Left forelimb (tissue), 1 donor: ENCODE measurements around the gene GTF2I.
"Not testable (repeated sequence)": the region's sequence is repeated elsewhere in the genome, so short reads cannot be mapped to it uniquely, and the experiment has no call there.

ENCODE experiments used
- DNase-seq: peaks from one replicate; pipeline ENCODE4 v3.0.0-alpha.2; 2018; ENCODE audit warnings: low spot score

The GTF2I gene

GRCh38 chr7:74717889-74718288 is 60.4 kb downstream of the GTF2I start:
- DNase-seq = no peak

- no peak for DNase-seq
These were observed 60.8 kb downstream of the GTF2I start for GRCh38 chr7:74718336-74718735.

DNA sequence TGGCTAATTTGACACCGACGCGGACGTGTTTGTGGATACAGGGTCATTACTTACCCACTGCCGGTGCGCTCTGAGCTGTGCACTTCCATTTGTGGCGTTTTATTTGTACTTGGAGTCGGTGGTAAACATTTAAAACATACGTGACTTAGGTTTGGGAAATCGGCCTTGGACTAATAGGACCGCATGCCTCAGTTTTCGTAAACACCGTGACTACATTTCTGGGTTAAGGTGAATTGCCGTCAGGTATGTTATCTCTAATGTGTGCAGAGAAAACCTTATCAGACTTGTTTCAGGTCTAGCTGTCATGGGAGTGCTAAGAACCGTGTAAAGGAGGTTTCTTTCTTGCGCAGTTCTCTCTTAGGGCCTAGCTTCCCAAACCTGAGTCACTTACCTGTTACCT is 64.6 kb downstream of the GTF2I start:
- DNase-seq = no peak

DNA sequence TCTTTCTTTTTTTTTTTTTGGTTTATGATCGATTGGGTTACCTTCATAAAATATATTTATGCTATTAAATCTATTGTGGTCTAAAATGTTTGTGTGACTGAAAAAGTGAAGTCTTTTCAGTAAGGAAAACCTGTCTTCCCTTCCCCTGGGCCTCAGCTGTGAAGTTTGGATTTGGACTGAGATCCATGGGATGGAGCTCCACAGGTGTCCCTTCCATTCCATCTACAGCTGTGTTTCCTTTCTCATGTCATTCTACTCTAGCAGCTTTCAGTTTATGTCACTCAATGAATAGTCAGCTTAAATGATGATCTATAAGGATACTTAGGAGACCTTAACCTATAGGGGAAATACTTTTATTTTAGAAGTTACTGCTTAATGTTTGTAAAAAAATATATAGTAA is 68.3 kb downstream of the GTF2I start:
- no peak for DNase-seq

- DNase-seq = no peak
These were observed 69.0 kb downstream of the GTF2I start for GRCh38 chr7:74726309-74727101.

GRCh38 chr7:74728686-74729085 is 71.2 kb downstream of the GTF2I start:
- DNase-seq = not testable (repeated sequence)

GRCh38 chr7:74730186-74730585 is 72.7 kb downstream of the GTF2I start:
- DNase-seq = not testable (repeated sequence)

DNA sequence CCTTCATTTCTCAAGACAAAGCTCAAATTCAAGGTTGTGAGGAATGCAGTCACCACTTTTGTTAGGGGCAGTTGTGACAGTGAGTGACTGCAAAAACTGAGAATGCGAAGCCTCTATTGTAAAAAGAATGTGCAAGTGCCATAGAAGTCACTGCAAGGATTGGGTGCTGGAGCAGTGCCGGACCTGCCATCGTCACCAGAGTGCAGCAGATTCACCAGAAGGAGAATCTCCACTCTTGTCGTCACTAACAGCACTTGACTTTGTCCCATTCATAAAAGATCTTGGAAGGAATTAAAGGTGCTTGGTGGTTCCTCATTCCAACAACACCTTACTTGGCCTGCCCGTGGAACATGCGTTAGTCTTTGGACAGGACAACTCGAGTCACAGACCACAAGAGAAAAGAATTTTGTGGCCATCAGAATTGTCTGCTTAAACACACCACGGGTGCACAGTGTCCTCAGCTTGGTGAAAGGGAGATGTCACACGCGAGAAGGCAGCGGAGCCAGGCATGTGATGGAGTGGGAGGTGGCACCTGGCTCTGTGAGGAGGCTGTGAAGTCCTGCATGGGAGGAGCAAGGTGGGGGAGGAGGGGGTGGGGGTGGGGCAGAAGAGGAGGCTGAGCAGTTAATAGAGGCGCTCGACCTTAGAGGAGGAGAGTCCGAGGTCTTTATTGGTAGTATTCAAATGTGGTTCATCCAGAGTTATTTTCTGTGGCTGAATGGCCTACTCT is 82.6 kb downstream of the GTF2I start:
- not testable (repeated sequence) for DNase-seq

- DNase-seq = not testable (repeated sequence)
These were observed 86.5 kb downstream of the GTF2I start for GRCh38 chr7:74743936-74744557.

DNA sequence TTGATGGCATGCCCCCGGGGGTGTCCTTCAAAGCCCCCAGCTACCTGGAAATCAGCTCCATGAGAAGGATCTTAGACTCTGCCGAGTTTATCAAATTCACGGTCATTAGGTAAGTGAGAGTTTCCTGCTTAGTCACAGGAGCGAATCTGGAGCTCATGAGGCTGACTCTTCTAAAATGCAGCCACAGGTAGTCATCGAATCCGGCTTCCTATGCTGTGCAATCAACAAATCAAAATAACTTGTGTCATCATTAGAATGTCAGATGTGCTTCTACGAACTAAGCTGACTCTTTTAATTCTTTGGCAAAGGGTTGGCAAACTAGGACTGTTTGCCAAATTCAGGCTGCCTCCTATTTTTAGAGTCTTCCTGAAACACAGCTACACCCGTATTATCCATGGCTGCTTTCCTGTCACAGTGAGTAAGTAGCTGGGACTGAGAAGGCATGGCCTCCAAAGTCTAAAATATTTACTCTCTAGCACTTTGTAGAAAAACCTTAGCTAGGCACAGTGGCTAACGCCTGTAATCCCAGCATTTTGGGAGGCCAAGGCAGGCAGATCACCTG is 96.5 kb downstream of the GTF2I start:
- DNase-seq = not testable (repeated sequence)

DNA sequence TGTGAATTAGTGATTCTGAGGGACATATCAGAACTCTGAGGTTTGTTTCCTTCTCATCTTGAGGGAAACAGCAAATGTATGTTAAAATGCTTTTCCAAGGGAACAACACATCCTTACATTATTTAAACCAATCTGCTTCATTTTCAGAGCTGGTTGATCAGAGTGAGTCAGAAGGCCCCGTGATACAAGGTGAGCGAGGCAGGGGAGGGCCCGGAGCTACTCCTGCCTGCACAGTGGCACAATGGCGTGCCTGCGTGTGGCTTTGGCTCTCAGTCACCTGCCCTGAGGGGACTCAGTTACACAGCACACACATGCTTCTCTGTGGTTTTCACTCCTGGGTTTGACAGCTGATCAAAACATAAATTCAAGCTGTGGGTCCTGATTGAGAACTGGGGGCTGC is 99.2 kb downstream of the GTF2I start:
- DNase-seq = not testable (repeated sequence)

- not testable (repeated sequence) for DNase-seq
These were observed 100.8 kb downstream of the GTF2I start for GRCh38 chr7:74758268-74758667.

GRCh38 chr7:74758982-74759381 is 101.5 kb downstream of the GTF2I start:
- DNase-seq = not testable (repeated sequence)

DNA sequence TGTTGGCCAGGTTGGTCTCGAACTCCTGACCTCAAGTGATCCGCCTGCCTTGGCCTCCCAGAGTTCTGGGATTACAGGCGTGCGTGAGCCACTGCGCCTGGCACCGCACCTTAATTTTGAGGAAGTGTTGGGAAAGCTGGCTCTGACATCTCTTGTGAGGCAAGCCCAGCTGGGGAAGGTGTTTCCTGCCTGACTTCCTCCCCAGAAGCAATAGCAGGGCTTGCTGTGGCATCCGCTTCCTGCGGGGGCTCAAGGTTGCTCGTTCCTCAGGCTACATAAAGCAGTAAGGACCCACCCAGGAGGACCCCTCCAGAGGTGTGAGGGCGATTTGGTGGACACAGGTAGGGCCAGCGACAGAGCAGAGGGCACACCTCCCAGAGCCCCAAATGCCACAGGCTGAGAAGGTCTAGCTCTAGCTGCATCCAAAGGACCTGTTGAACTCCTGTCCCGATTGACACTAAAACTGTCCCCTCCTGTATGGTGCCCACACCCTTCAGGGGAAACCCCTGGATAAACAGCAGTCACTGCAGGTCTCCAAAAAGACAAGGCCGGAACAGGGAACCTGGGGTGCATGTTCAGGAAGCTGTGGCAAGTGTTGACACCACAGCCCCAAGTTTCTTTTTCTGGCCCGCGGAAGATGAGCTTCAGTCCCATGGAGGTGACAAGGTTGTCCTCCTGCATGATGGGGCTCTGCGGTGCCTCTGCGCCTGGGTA is 107.8 kb downstream of the GTF2I start:
- DNase-seq = not testable (repeated sequence)

- DNase-seq = not testable (repeated sequence)
These were observed 109.0 kb downstream of the GTF2I start for GRCh38 chr7:74766509-74766908.

GRCh38 chr7:74766991-74767390 is 109.5 kb downstream of the GTF2I start:
- DNase-seq = not testable (repeated sequence)

- not testable (repeated sequence) for DNase-seq
These were observed 112.5 kb downstream of the GTF2I start for GRCh38 chr7:74770062-74770461.

DNA sequence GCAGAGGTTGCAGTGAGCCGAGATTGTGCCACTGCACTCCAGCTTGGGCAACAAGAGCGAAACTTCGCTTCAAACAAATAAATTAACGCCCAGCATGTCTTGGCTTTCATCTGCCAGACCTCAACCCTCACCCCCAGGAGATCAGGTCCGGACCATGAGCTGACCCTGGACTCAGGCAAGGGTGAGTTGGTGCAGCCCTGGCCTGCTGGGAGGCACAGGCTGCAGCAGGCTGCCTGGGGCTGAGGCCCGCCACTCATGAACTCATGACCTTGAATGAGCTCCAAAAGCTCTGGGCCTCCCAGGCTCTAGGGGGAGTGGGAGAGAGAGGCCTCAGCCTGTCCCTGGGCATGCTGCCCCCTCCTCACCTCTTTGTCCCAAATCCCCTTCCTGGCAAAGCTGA is 114.6 kb downstream of the GTF2I start:
- peak; percentile 25 for DNase-seq

DNA sequence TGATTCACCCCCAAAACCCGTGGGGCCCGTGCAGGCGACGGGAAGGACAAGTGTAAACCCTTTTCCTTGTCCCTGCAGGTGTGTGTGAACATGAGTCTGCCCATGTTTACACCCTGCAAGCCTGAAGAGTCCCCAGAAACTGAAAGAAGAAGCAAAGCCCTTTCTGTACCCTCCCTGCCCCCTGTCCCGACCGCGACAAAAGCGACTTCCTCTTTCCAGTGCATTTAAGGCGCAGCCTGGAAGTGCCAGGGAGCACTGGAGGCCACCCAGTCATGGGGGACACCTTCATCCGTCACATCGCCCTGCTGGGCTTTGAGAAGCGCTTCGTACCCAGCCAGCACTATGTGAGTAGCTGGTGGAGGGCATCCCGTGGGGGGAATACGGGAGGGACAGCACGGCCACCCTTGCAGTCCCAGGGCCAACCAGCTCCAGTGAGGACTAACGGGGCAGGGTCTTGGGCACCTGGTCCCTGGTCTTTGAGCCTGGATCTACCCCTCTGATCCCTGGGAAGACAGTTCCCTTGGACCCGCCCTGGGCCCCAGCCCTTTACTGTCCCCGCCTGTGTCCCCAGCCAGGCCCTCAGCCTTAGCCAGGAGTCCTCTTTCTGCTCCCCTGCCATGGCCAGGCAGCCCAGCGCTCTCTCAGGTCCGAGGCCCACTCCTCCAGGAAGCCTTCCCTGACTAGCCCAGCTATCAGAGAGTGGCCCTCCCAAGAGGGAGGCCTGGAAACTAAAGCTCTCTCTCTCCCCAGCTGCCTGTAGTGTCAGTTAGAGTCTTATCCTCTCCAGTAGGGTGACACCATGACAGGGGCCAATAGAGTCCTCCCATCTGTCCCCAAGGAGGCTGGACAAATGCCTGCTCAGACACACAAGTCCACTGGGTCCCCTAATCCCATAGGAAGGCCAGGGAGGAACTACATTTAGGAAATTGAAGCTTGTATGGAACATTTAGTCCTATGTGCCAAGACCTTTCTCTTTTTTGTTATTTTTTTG is 116.5 kb downstream of the GTF2I start, which contains the start of gene NCF1:
TSS of gene NCF1 (plus strand) at position 252 of the 991 bp plus-strand sequence. CDS start at position 273, 21 bp downstream.
- not testable (repeated sequence) for DNase-seq

DNA sequence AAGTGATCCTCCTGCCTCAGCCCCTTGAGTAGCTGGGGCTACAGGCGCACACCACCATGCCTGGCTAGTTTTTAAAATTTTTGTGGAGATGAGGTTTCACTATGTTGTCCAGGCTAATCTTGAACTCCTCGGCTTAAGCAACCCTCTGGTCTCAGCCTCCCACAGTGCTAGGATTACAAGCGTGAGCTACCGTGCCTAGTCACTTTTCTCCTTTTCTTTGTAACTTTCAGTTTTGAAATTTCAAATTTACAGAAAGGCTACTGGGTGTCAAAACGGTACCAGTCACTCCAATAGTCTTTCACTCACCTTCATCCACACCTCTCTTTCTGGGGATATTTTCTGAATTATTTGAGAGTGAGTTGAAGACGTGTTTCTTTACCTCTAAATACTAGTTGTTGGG is 117.6 kb downstream of the GTF2I start:
- not testable (repeated sequence) for DNase-seq
